DMS153 treated with DMSO at 0.1 percent for 48 hours (cell line): Measurements from ENCODE around the gene RASAL2.

Experiments
- DNase-seq: peaks from one replicate; lab custom pipeline; 2025; ENCODE audit not compliant: unreplicated experiment; lab: John Stamatoyannopoulos, UW

The RASAL2 gene

DNA sequence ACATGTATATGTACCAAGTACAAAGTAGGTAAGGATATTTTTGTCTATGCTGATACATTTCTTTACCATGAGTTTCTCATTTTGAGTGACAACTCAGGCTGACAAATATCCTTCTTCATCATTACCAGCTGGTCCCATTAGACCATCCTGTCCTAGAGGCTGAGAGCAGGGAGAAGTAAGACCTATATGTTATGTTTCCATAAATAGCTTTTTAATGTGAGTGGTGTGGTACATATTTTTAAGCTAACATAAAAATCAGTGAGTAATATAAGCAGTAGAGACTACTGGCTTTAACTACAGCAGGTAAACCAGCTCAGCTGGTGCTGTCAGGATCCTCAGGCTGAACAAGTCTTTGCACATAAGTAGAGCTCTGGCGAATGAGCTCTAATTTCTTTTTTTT, 340.5 kb downstream of the RASAL2 start:
- DNase-seq, result no peak

DNA sequence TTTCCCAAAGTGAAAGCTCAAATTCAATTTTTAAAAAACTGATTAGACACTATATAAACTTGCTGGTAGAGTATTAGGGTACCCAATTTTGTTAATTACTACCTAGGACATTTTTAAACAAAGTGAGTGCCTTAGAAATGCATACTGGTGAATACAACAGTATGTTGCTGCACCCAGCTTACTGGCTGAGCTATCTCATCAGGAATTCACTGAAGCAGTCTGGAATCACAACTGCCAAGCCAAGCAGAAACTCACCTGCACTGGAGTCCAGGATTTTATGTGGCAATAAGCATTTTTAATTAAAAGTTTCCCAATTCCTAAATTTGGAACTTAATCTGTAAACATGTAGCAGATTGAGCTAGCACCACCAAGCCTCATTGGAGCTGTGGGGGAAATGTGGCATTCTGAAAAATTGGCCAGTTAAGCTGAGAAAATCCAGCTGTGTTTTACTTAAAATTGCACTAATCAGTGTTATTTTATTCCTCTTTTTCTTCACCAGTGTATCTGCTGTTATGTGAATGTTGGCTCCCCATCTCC, 341.1 kb downstream of the RASAL2 start:
- DNase-seq, result no peak

DNA sequence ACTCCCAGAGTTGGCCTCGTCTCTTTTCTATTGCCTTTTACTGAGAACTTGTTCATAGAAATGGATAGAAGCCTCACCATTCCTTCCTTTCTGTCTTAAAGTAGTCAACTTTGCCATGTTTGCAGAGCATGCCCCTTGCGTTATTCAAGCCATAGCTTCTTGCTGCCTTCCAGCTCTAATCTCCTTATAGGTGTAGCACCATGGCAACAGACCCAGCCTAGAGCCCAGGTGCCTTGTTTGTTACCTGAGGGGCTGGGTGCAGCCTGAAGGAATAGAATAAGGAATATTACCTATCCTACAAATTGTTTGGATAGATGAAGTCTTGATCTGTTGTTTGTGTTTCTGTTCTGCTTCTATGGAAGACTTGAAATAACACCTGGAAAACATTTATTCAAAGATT, 343.0 kb downstream of the RASAL2 start:
- no peak for DNase-seq

DNA sequence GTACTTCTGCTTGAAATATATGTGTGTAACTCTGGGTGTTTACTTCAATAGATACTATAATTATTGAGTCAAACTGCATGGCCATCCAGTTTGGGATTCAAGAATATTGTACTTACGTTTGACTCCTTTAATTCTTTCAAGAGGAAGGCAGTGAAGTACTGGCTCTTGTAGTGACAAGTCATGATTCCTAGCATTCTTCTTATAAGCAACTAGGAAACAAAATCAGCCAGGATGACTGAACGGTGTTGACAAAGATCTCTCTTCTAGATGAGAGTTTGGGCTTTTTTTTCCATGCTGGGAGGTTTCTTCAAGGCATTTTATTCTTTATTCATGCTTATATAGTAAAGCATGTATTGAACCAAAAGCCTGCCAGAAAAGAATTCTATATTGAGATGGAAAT, 344.5 kb downstream of the RASAL2 start:
- DNase-seq, result no peak

DNA sequence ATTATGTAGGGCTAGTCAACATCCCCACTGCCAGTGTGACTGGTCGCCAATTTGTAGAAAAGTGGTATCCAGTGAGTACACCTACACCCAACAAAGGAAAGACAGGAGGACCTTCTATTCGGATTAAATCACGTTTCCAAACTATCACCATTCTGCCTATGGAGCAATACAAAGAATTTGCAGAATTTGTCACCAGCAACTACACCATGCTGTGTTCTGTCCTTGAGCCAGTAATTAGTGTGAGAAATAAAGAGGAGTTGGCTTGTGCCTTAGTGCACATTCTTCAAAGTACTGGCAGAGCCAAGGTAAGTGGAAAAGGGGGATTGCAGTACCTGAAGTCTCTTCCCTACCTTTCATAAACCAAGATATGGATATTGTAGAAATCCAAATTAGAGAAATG, 349.0 kb downstream of the RASAL2 start:
- no peak for DNase-seq

DNA sequence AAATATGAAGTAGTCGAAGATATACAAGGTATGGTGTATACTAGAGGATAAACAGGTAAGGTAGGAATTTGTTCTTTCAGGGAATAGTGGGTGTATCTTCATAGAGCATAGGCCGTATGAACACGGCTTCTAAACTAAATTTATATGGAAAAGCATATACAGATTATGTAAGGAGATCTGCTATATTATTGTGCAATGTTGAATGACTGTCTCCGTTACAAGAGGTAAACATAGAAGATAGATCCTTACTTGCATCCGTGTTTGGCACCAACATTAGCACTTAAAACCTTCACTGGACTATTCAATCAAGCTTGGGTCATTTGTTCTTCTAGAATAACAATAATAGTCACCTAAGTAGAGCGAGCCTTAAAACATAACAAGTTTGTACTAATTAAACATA, 357.0 kb downstream of the RASAL2 start:
- no peak for DNase-seq

DNA sequence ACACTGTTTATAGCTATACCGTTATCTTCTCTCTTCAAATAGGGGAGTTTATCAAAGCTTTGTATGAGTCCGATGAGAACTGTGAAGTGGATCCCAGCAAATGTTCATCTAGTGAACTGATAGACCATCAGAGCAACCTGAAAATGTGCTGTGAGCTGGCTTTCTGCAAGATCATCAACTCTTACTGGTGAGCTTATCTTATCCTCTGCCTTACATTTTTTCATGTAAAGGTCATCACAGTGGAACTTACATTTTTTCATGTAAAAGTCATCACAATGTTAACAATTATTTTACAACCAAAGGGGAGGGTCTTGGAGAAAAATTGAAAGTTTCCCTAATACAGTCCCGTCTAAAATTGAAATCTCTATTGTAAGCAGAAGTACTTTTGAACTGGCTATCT, 357.6 kb downstream of the RASAL2 start:
- no peak for DNase-seq

DNA sequence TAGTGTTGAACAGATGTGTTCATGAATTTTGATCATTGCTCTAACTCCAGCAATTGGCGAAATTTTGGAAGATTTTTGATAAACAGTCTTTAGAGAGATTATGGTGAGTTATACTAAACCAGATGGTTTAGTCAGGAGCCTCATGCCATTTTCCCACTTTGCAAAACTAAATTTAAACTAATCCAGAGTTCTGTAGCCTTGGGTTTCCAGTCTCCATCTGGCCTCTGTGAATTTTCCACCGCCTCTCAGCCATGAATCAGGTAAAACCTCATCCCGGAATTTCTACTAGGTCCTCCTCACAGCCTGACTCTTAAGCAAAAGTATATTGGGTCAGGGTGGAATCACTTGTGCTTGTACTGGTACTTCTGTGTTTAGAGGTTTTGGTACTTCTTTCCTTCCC, 358.1 kb downstream of the RASAL2 start:
- DNase-seq, result no peak

DNA sequence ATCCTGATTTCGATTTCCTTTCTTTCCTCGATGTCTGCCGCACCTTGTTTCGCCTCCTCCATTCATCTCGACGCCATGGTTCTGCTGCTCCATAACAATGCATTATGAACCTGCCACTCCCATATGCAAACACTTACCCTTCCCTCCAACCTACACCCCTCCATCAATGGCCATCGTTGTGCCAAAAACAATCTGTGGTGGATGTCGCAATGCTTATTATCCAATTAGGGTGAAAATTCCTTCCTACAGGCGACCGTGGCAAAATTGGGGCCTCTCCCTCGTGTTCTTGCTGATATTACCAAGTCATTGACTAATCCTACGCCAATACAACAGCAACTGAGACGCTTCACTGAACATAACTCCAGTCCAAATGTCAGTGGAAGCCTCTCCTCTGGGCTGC, 362.6 kb downstream of the RASAL2 start:
- no peak for DNase-seq

DNA sequence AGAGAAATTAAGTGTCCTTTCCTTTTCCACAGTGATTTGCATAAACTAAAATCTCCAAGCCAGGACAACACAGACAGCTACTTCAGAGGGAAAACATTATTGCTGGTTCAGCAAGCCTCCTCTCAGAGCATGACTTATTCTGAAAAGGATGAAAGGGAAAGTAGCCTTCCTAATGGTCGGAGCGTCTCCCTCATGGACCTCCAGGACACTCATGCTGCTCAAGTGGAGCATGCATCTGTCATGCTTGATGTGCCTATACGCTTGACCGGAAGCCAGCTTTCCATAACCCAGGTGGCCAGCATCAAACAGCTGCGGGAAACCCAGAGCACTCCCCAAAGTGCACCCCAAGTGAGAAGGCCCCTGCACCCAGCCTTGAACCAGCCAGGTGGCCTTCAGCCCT, 363.7 kb downstream of the RASAL2 start:
- no peak for DNase-seq

DNA sequence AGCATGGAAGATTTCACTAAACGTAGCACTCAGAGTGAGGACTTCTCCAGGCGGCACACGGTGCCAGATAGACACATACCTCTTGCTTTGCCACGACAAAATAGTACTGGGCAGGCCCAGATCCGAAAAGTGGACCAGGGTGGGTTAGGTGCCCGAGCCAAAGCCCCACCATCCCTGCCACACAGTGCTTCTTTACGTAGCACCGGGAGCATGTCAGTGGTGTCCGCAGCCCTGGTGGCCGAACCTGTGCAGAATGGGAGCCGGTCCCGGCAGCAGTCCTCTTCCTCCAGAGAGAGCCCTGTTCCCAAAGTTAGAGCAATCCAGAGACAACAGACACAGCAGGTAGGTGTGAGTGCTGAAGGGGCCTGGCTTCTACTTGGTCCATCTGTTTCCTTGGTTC, 364.3 kb downstream of the RASAL2 start:
- no peak for DNase-seq

DNA sequence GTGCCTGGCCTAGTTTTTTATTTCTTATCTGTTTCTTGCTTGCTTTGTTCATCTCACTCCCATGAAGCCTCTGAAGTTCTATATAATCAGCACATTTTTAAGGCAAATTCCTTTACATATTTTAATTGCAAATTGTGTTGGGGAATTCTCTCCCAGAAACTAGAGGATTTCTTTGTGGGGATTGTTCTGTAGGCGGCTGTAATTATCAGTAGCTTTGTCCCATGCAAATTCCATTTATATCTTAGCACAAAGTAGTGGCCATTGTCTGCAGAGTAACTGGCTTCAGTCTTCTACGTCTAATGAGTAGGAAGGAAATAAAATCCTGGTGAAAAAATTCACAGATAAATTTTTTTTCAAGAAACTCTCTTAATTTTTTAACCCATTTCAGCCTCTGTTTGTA, 367.2 kb downstream of the RASAL2 start:
- no peak for DNase-seq

DNA sequence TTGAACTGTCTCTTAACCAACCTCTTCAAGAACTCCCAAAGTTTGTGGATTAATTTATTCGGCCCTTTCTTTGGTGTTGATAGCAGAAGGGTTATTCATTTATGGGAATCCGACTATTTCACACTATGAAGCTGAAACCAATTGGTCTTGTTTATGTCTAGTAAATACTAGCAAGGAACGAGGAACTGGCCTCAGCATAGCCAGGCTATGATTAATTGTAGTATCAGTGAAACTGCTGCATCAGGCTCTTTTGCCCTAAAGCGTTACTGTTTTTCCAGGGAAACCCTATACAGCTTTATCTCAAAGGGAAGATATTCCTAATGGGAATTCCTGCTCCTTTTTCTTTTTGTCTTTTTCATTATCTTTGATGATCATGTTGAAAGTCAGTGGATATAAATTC, 367.8 kb downstream of the RASAL2 start:
- no peak for DNase-seq

DNA sequence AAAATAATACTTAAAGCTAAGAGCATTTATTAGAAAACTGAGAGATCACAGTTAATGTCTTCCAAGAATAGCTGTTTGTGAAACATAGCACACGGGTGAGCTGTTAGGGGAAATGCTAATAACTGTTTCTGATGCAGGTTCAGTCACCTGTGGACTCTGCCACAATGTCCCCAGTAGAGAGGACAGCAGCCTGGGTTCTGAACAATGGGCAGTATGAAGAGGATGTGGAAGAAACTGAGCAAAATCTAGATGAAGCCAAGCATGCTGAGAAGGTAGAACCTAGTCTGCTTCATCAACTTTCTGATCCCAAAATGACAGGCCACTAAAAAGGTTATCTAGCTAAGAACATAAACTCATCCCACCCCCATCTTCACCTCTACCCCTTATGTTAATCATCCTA, 370.2 kb downstream of the RASAL2 start:
- no peak for DNase-seq

DNA sequence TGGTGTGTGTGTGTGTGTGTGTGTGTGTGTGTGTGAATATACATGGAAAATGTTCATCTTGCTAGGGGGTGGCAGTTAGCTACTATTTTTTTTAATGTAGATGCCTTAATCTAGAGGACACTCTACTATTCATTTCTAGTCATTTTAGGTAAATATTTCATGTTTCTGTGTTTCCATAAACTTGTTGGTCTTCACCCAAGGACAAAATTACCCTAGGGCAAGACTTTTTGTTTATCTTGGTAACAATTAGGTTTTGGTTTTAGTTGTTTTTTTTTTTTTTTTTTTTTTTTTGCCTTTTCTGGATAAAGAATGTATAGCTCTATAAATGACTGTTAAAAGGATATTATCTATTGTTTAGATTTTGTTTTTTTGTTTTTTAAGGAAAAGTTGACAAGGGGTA, 370.7 kb downstream of the RASAL2 start:
- DNase-seq, result no peak

DNA sequence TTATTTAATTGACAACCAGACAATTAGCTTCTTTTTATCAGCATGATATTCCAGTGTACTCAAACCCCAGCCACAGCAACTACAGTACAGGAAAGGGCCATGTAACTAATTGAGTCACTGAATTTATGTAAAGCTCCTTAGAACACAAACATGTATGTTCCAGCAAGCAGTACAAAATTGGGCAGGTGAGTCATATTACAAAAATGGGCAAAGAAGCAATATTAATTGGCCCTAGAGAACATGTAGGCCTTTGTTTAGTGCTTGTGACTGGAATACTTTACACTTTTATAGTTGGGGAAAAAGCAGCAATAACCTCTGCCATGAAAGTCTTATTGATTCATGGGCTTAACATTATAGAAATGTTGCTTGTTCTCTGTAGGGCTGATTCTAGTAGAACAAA, 371.1 kb downstream of the RASAL2 start:
- DNase-seq, result no peak

DNA sequence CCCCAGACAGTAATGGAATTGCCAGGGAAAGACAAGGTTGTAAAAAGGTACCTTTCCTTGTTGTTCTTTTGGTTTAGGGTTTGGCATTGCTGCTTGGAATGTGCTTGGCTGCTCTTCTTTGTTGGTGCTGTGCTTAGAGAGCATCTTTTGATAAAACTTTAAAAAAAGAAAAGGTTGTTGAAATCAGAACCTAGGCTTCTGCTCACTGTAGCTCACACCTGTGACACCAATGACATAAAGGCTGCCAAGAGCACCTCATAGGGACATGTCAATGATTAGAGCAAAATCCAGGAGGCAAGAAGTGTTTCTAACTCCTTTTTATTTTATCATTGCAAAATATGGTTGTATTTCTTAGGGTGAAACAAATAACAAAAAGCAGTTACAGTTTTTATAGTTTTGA, 373.9 kb downstream of the RASAL2 start:
- no peak for DNase-seq

DNA sequence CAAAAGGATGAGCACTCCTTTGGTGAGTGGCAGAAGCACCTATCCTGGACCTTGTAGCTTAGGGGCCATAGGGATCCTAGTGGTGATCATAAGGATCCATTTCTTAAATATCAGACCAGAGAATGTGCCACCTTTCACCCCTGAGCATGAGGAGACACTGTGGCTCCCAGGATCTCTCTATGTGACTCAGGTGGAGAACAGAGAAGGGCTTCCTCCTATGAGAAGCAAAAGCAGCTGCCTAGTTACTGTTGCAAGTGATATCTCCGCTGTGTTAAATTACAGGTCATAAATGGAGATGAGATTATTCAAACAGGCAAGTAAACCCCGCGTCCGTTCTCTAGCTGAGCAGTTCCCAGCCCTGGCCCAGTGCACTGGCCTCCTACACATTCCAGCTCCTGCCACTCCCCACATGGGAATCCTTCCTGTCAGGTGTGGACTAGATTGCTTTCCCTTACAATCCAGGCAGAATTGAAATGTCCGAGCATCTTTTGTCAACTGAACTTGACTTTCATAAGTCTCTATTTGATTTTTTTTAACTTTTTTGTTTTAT, 376.6 kb downstream of the RASAL2 start:
- no peak for DNase-seq

DNA sequence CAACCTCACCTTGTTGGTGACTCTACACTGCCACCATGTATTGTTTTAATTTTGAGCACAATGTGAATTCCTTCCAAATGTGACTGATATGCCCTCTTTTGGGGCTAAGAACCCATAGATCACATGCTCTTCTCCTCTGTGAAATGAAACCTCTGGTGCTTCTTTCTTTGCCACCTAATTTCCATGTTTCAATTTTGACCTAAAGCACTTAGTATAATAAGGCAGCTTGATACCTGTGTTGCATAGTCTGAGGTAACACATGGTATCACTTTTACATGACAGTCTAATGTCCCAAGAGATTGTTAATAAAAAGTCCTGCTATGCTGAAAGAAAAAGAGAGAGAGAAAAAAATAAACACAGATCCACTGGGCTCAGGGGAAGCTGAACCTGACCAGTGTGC, 378.6 kb downstream of the RASAL2 start:
- no peak for DNase-seq

DNA sequence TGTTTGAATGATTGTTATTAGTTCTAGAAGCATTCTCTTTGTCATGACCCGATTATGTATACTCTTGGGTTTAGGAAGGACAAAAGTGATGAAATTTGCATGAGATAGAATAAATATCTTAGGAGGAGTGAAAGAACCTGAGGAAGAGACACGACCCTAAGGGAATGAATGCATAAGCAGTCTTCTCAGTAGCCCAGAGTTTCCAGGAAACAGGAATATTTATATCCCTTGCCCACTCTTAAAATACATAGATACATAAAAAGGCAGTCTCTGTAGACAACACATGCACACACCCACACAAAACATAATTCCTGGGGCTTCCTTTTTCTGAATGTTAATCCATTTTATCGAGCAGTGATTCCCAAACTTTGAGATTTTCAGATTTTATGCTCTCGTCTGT, 383.5 kb downstream of the RASAL2 start:
- DNase-seq, result no peak

DNA sequence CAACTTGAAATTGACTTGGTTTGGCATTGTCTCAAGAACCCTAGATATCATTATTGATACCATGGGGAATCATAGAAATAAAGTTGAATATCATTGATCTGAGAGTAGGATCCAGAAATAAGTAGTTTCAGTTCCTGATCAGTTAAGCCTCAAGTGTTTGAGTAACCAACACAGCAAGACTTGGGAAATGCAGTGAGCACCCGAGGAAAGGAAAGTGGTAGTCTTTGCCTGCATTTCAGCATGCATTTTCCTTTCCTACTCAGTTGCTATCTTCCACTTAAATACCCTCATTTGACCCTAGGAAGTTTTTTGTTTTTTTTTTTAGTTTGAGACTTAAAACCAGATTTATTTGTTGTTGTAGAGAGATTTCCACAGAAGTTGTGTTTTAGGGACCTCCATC, 383.9 kb downstream of the RASAL2 start:
- DNase-seq, result no peak

DNA sequence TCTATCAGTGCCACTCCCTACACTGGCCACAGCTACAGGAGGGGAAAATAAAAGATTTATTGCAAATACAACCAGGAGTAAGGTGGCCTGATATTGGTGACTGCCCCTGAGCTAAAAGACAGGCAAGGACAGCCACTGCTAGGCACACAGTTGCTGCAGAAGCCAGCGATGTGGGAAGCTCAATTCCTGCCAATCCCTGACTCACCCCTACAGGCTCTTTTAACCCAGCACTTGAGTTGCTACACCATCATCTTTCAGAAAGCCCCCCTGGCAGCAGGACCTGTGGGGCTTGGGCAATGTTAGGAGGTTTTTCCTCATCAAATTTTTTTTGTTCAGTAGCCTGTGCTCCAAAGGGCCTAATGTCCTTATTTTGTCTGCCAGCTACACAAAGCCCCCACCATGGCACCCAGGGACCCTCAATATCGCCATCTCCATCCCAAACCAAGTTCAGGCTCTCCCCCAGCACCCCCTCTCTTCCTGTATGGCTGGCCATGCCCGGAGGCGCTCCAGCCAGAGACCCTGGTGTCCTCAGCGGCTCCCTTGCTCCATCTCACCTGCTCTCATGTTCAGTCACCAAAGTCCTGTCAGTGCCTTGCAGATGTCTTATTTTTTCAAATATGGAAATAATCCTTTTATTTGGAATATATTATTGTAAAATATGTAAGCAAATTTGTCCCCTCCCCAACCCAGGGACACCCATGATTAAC, 389.5 kb downstream of the RASAL2 start:
- DNase-seq, result no peak

DNA sequence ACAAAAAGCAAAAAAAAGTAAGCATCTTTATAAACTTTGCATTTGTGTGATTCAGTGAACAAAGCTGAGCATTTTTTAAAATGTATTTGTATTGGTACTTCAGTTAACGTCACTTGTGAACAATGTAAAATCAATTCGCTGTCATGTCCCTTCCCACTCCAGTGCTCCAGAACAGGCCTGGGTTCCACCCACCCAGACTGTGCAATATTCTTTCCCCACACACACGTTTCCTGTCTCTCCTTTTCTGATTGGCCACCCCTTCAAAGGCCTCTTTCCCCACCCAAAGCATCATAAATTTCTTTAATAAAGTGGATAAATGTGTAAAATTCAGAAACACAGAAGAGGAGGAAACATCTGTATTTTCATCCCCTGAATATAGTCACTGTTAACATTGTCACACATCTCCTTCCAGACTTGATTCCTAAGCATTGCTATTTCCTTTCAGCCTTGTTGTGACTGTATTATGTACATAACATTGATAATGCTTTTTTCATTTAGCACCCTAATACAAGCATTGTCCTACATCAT, 390.9 kb downstream of the RASAL2 start:
- DNase-seq, result no peak
